HEK293 (cell line): ENCODE data around the gene KIF4A.

Source experiments
- CTCF ChIA-PET: fragments of 350-600 bp; formaldehyde crosslinking; extraction: SDS; loops from one replicate; lab custom pipeline; 2021; ENCODE audit warnings: antibody characterized with exemption; lab: Yijun Ruan, JAX
- POLR2A ChIA-PET: fragments of 300-600 bp; formaldehyde crosslinking; extraction: SDS; loops from one replicate; lab custom pipeline; 2020; ENCODE audit warnings: antibody characterized with exemption, inconsistent platforms; lab: Yijun Ruan, JAX
- H3K27ac ChIP-seq: fragments of 200-500 bp; sonication (Bioruptor generic); 2 replicates; pipeline ENCODE4 v1.5.1; 2014; ENCODE audit warnings: low read depth, low read length, control low read depth, inconsistent platforms; ENCODE audit errors: extremely low read depth
- H3K36me3 ChIP-seq, 2 experiments: fragments of 200-500 bp in 1 of 2; sonication (Bioruptor generic) in 1 of 2; 1 replicate in 1 of 2; 2 replicates in 1 of 2; pipeline ENCODE4 v1.5.1; 2014 to 2017; ENCODE audit warnings: inconsistent platforms in 2 of 2, low read length in 2 of 2; ENCODE audit not compliant: control insufficient read depth in 2 of 2, insufficient read depth in 1 of 2
- H3K4me1 ChIP-seq: fragments of 200-500 bp; sonication (Bioruptor generic); 2 replicates; pipeline ENCODE4 v1.5.1; 2014; ENCODE audit warnings: mild to moderate bottlenecking, low read length, inconsistent platforms; ENCODE audit not compliant: control insufficient read depth, insufficient read depth
- H3K4me3 ChIP-seq: 2 replicates; pipeline ENCODE4 v1.5.1; 2011; ENCODE audit warnings: low read depth, mild to moderate bottlenecking, control low read depth, low read length, moderate library complexity
- H3K9me3 ChIP-seq: fragments of 200-500 bp; sonication (Bioruptor generic); 2 replicates; pipeline ENCODE4 v1.5.1; 2014; ENCODE audit warnings: low read depth, low read length, inconsistent platforms; ENCODE audit not compliant: control insufficient read depth, insufficient read depth
- HOXA7 ChIP-seq: sonication (generic); formaldehyde crosslinking; IDR thresholded peaks from 2 replicates; pipeline ENCODE4 v1.8.1; 2022; ENCODE audit warnings: missing genetic modification reagents, borderline replicate concordance
- INSM2 ChIP-seq: fragments of 450-650 bp; formaldehyde crosslinking; IDR thresholded peaks from 2 replicates; pipeline ENCODE4 v1.5.1; 2016; ENCODE audit warnings: missing biosample characterization, missing genetic modification characterization
- KLF17 ChIP-seq: fragments of 450-650 bp; formaldehyde crosslinking; IDR thresholded peaks from 2 replicates; pipeline ENCODE4 v1.5.1; 2016; ENCODE audit warnings: missing biosample characterization, missing genetic modification characterization
- KLF9 ChIP-seq: fragments of 450-650 bp; formaldehyde crosslinking; IDR thresholded peaks from 2 replicates; pipeline ENCODE4 v1.5.1; 2016; ENCODE audit warnings: missing biosample characterization, missing genetic modification characterization, low read depth
- OVOL3 ChIP-seq: fragments of 450-650 bp; formaldehyde crosslinking; IDR thresholded peaks from 2 replicates; pipeline ENCODE4 v1.5.1; 2016; ENCODE audit warnings: missing biosample characterization, missing genetic modification characterization
- REPIN1 ChIP-seq: fragments of 450-650 bp; formaldehyde crosslinking; IDR thresholded peaks from 2 replicates; pipeline ENCODE4 v1.5.1; 2017; ENCODE audit warnings: missing biosample characterization, missing genetic modification characterization, low read depth
- SP2 ChIP-seq: fragments of 450-650 bp; formaldehyde crosslinking; IDR thresholded peaks from 2 replicates; pipeline ENCODE4 v1.5.1; 2016; ENCODE audit warnings: missing biosample characterization, missing genetic modification characterization
- WT1 ChIP-seq: fragments of 450-650 bp; formaldehyde crosslinking; IDR thresholded peaks from 2 replicates; pipeline ENCODE4 v1.5.1; 2016; ENCODE audit warnings: missing biosample characterization, missing genetic modification characterization
- YY1 ChIP-seq: fragments of 450-650 bp; formaldehyde crosslinking; IDR thresholded peaks from 2 replicates; pipeline ENCODE4 v1.5.1; 2018; ENCODE audit warnings: missing biosample characterization, missing genetic modification characterization
- ZBTB21 ChIP-seq: fragments of 450-650 bp; formaldehyde crosslinking; IDR thresholded peaks from 2 replicates; pipeline ENCODE4 v1.5.1; 2017; ENCODE audit warnings: missing biosample characterization, missing genetic modification characterization
- ZBTB7A ChIP-seq: fragments of 450-650 bp; formaldehyde crosslinking; IDR thresholded peaks from 2 replicates; pipeline ENCODE4 v1.5.1; 2016; ENCODE audit warnings: low read depth, missing biosample characterization, missing genetic modification characterization
- ZFP3 ChIP-seq: fragments of 450-650 bp; formaldehyde crosslinking; IDR thresholded peaks from 2 replicates; pipeline ENCODE4 v1.5.1; 2016; ENCODE audit warnings: low read depth, missing biosample characterization, missing genetic modification characterization
- ZNF18 ChIP-seq: fragments of 450-650 bp; formaldehyde crosslinking; IDR thresholded peaks from 2 replicates; pipeline ENCODE4 v1.5.1; 2016; ENCODE audit warnings: missing biosample characterization, missing genetic modification characterization
- ZNF23 ChIP-seq: fragments of 450-650 bp; formaldehyde crosslinking; IDR thresholded peaks from 2 replicates; pipeline ENCODE4 v1.5.1; 2016; ENCODE audit warnings: missing biosample characterization, missing genetic modification characterization, borderline replicate concordance
- ZNF239 ChIP-seq: fragments of 450-650 bp; formaldehyde crosslinking; IDR thresholded peaks from 2 replicates; pipeline ENCODE4 v1.5.1; 2016; ENCODE audit warnings: missing biosample characterization, missing genetic modification characterization
- ZNF24 ChIP-seq: fragments of 450-650 bp; formaldehyde crosslinking; IDR thresholded peaks from 2 replicates; pipeline ENCODE4 v1.5.1; 2016; ENCODE audit warnings: missing biosample characterization, missing genetic modification characterization
- ZNF292 ChIP-seq: fragments of 450-650 bp; formaldehyde crosslinking; IDR thresholded peaks from 2 replicates; pipeline ENCODE4 v1.5.1; 2016; ENCODE audit warnings: low read depth, missing biosample characterization, missing genetic modification characterization, borderline replicate concordance
- ZNF324 ChIP-seq: fragments of 450-650 bp; formaldehyde crosslinking; IDR thresholded peaks from 2 replicates; pipeline ENCODE4 v1.5.1; 2016; ENCODE audit warnings: missing biosample characterization, missing genetic modification characterization
- ZNF366 ChIP-seq: fragments of 450-650 bp; formaldehyde crosslinking; conservative IDR thresholded peaks from 2 replicates; pipeline ENCODE4 v1.5.1; 2016; ENCODE audit warnings: missing biosample characterization, missing genetic modification characterization
- ZNF610 ChIP-seq: fragments of 450-650 bp; formaldehyde crosslinking; IDR thresholded peaks from 2 replicates; pipeline ENCODE4 v1.5.1; 2016; ENCODE audit warnings: missing biosample characterization, missing genetic modification characterization, borderline replicate concordance
- ZNF677 ChIP-seq: fragments of 450-650 bp; IDR thresholded peaks from 2 replicates; pipeline ENCODE4 v1.5.0; 2018; ENCODE audit warnings: missing biosample characterization, mild to moderate bottlenecking, missing genetic modification characterization, moderate library complexity
- ZSCAN18 ChIP-seq: fragments of 450-650 bp; formaldehyde crosslinking; IDR thresholded peaks from 2 replicates; pipeline ENCODE4 v1.5.1; 2016; ENCODE audit warnings: missing biosample characterization, missing genetic modification characterization

The KIF4A gene

DNA sequence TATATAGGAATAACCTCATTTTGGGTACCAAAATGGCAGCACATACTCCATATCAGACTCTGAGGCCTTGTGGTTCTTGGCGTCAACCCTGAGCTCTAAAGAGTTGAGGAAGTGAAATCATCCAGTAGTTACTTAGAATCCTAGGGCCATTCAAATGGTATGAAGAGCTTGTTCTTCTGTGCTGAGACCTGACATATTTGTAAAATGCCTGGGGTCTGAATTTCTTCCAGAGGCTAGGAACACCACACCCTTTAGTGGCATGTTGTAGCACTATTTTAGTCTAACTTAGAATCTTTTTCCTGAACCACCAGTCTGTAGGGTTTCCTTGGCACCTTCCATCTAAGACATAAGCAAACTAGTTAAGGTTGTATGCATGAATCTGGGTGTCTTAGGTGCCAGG lies 115.1 kb downstream of the KIF4A start (continued):
- no peak for TF ChIP-seq ZNF24 (tag by site-specific recombination)
- TF ChIP-seq ZNF18 (tag by site-specific recombination), result no peak
- TF ChIP-seq ZNF677 (tag by site-specific recombination), result no peak
- no peak for TF ChIP-seq ZNF324 (tag by site-specific recombination)

- POLR2A ChIA-PET, result no interaction called here
- H3K4me3 ChIP-seq, result no peak overlapping the region
- CTCF ChIA-PET, result interaction anchor here (0.7 kb wide), 2 partner anchors 21 to 50 kb away, joined by 4 read pairs; no protein-coding TSS in a partner anchor
Observed at GRCh38 chrX:70410921-70411320, 121.0 kb downstream of the KIF4A start.

GRCh38 chrX:70411475-70411874 lies 121.6 kb downstream of the KIF4A start:
- ChIA-PET CTCF (interaction anchor here (0.7 kb wide), 2 partner anchors 21 to 50 kb away, joined by 4 read pairs; no protein-coding TSS in a partner anchor), POLR2A (no interaction called here)
- TF ChIP-seq WT1 (tag by site-specific recombination), result no peak
- no peak for TF ChIP-seq REPIN1 (tag by site-specific recombination)
- TF ChIP-seq ZNF366 (tag by site-specific recombination), result no peak
- TF ChIP-seq OVOL3 (tag by site-specific recombination), result no peak
- TF ChIP-seq ZNF610, result no peak
- no peak for TF ChIP-seq ZNF239 (tag by site-specific recombination)
- TF ChIP-seq ZFP3 (tag by site-specific recombination), result no peak
- TF ChIP-seq ZBTB21 (tag by site-specific recombination), result no peak
- no peak for TF ChIP-seq KLF17 (tag by site-specific recombination)
- no peak for TF ChIP-seq ZBTB7A
- TF ChIP-seq KLF9, result no peak
- no peak for TF ChIP-seq ZNF23 (tag by site-specific recombination)
- TF ChIP-seq ZSCAN18 (tag by site-specific recombination), result no peak
- no peak for TF ChIP-seq INSM2
- TF ChIP-seq SP2 (tag by site-specific recombination), result no peak
- no peak for TF ChIP-seq YY1 (tag by site-specific recombination)
- Histone ChIP-seq H3K36me3 (peaks cover 26 to 56% of the 10 kb centered on the region in 2 experiments), H3K9me3 (no peaks in the 10 kb centered on the region), H3K4me3 (no peak overlapping the region), H3K4me1 (no peaks in the 10 kb centered on the region), H3K27ac (no peak overlapping the region)

More at GRCh38 chrX:70410921-70411320, 121.0 kb downstream of the KIF4A start:
- TF ChIP-seq HOXA7 (CRISPR knock-in tag) (no peak), ZNF292 (tag by site-specific recombination) (no peak)
- Histone ChIP-seq H3K27ac (no peak overlapping the region), H3K9me3 (no peaks in the 10 kb centered on the region), H3K36me3 (peaks cover 30 to 62% of the 10 kb centered on the region in 2 experiments), H3K4me1 (no peaks in the 10 kb centered on the region)
